Measurements from ENCODE around the gene STEAP1B.
"Not testable (repeated sequence)": the region's sequence is repeated elsewhere in the genome, so short reads cannot be mapped to it uniquely, and the experiment has no call there.

STEAP1B gene

DNA sequence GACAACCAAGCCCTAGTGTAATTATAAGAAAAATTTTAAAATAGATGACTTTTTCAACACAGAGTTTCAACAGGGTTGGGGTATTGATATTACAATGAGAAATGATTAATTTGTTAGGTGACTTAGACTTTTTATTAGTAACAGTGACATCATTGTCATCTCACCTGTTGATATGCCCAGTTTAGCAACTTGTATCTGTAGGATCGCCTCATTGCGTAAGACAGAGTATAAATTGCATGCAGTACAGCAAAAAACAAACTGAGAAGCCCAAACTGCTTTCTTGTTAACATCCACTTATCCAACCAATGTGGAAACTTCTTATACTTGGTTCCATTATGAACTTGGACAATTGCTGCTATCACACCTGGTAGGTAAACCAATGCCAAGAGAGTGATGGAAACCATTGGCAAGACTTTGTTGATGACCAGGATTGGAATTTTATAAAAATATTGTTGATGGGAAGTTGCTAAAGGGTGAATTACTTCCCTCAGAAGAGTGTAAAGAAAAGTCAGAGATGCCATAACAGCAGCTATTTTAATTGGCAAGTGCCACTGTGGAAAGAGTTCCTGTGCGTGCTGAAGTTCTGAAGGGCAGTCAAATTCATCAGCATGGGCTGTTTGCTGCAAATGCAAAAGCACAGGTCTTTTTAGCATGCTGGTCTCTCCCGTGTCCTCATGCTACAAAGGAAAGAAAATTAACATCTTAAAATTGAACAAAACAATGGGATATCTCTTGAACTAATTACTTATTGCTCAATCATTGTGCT, 6.6 kb downstream of the STEAP1B start:
- not testable (repeated sequence) for H3K9me3 ChIP-seq (ENCODE audit: low read length); H3K4me1 ChIP-seq (ENCODE audit: insufficient read depth, low read length); H3K36me3 ChIP-seq (ENCODE audit: insufficient read depth, low read length); H3K4me3 ChIP-seq (ENCODE audit: low read depth in 1 of 2, low read length in 2 of 2); H3K27me3 ChIP-seq (ENCODE audit: control insufficient read depth in 1 of 2, insufficient read depth in 2 of 2, low read length in 2 of 2); H3K27ac ChIP-seq (ENCODE audit: low read depth, low read length); H3K9ac ChIP-seq (ENCODE audit: low read length)

DNA sequence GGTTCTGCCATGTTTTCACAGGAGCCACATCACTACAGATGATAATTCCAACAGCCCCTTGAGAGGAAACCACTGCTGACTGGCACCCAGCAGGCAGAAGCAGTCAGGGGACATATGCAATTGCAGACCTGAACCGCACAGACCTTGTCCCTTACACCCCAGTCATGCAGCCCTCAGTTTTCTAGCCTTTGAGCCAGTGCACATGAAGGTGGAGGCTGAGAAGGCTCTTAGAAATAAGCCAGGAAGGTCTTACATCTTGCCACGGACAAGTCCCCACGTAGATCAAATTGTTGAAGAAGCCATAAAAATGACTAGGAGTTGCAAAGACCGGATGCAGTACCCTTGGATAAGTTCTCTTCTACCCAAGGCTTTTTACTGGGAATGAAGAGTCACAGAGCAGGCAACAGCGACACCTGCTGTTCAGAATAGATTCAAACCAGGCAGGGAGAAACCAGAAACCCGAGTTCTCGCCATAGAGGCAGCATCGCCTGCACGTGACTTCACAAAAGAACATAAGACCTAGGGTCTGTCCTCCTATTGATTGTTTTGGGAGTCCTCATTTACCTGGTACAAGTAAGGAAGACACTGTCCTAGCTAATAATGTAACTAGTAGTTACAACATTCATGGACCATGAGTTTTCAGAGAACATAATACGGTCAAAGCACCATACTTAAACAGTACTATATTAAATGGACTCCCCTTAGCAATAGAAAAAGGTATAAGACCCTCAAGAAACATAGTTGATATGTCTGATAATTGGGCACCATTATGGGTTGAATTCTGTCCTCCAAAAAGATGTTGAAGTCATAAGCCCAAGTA, 11.1 kb downstream of the STEAP1B start:
- H3K36me3 ChIP-seq (ENCODE audit: insufficient read depth, low read length): no peaks in the 10 kb centered on the region
- no peaks in the 10 kb centered on the region for H3K4me1 ChIP-seq (ENCODE audit: insufficient read depth, low read length)
- no peak overlapping the region for H3K4me3 ChIP-seq (ENCODE audit: low read depth in 1 of 2, low read length in 2 of 2)
- H3K9ac ChIP-seq (ENCODE audit: low read length): no peak overlapping the region
- H3K27me3 ChIP-seq (ENCODE audit: control insufficient read depth in 1 of 2, insufficient read depth in 2 of 2, low read length in 2 of 2): no peaks in the 10 kb centered on the region
- no peaks in the 10 kb centered on the region for H3K9me3 ChIP-seq (ENCODE audit: low read length)
- no peak overlapping the region for H3K27ac ChIP-seq (ENCODE audit: low read depth, low read length)

DNA sequence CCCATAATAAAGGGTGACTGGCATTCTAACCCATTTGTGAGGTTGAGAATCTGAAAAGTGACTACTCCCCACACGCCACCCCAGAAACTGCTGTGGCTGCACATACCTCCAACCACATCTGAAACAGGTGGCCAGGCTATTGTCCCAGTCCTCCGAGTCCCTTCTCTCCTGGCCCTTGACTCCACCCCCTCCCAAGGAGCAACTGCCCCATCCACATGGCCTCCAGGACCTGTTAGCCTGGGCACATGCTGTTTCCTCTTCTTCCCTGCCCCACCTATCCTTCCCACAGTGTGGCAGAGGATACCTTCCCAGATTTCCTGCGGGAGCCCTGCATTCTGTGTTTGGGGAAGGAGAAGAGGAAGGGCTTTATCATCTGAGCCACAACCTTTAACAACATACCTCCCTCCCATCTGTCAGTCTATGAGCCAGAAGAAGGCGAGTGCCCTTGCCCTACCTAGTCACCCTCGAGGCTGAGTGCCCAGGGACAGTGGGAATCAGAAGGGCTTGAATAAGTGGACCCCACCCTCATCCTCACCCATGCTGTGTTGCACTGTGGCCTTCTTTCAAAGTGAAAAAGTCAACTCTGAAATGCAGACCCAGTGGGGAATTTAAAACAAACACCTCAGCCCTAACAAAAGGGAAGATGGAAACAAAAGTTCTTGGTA, 11.9 kb downstream of the STEAP1B start:
- no peak overlapping the region for H3K4me3 ChIP-seq (ENCODE audit: low read depth in 1 of 2, low read length in 2 of 2)
- H3K27me3 ChIP-seq (ENCODE audit: control insufficient read depth in 1 of 2, insufficient read depth in 2 of 2, low read length in 2 of 2): no peaks in the 10 kb centered on the region
- H3K36me3 ChIP-seq (ENCODE audit: insufficient read depth, low read length): no peaks in the 10 kb centered on the region
- H3K27ac ChIP-seq (ENCODE audit: low read depth, low read length): no peak overlapping the region
- no peaks in the 10 kb centered on the region for H3K4me1 ChIP-seq (ENCODE audit: insufficient read depth, low read length)
- H3K9me3 ChIP-seq (ENCODE audit: low read length): no peaks in the 10 kb centered on the region
- H3K9ac ChIP-seq (ENCODE audit: low read length): no peak overlapping the region

DNA sequence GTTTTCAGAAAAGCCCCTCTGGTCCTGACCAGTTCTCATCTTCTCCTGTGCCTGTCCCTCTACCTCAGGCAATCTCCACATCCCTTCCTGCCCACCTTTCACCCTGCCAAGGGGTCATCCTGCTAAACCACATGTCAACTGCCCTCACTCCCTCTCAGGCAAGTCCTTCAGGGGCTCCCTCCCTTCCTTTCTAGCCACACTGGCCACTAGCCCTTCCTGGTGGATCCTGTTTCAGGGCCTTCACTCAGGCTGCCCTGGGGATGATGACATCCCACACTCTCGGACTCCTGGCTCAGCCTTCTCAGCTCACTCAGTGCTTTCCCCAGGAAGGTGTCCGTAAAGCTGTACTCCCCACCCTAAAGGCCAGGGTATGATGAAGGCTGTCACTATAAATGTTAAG, 13.4 kb downstream of the STEAP1B start:
- no peaks in the 10 kb centered on the region for H3K36me3 ChIP-seq (ENCODE audit: insufficient read depth, low read length)
- H3K27ac ChIP-seq (ENCODE audit: low read depth, low read length): no peak overlapping the region
- H3K9me3 ChIP-seq (ENCODE audit: low read length): no peaks in the 10 kb centered on the region
- H3K27me3 ChIP-seq (ENCODE audit: control insufficient read depth in 1 of 2, insufficient read depth in 2 of 2, low read length in 2 of 2): no peaks in the 10 kb centered on the region
- H3K4me3 ChIP-seq (ENCODE audit: low read depth in 1 of 2, low read length in 2 of 2): no peak overlapping the region
- no peaks in the 10 kb centered on the region for H3K4me1 ChIP-seq (ENCODE audit: insufficient read depth, low read length)
- H3K9ac ChIP-seq (ENCODE audit: low read length): no peak overlapping the region

DNA sequence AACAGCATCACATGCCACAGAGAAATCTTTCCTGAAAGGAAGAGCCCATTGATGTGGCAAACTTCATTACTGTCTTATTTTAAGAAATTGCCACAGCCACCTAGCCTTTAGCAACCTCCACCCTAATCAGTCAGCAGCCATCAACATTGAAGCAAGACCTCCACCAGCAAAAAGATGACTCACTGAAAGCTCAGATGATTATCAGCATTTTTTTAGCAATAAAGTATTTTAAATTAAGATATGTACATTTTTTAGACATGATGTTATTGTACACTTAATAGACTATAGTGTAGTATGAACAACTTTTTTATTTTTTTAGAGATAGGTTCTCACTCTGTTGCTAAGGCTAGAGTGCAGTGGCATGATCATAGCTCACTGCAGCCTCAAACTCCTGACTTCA, 14.8 kb downstream of the STEAP1B start:
- H3K9ac ChIP-seq (ENCODE audit: low read length): no peak overlapping the region
- no peaks in the 10 kb centered on the region for H3K36me3 ChIP-seq (ENCODE audit: insufficient read depth, low read length)
- H3K27me3 ChIP-seq (ENCODE audit: control insufficient read depth in 1 of 2, insufficient read depth in 2 of 2, low read length in 2 of 2): no peaks in the 10 kb centered on the region

DNA sequence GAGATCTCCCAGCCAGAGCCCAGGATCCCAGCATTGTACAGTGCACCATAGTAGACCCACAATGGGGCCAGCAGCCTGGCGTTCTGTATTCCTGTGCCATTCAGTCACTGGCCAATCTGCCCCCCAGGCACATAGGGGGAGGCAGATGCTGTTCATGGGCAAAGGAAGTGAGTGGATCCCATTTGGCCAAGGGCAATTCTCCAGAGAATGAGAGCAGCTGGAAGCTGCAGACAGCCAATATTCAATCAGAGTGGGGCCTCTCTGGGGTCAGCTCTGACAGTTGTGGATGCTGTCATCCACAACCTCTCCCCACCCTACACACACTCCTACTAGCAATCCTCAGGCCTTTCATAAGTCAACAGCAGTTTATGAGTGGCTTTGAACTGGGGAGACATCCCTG, 17.5 kb downstream of the STEAP1B start:
- no peak overlapping the region for H3K4me3 ChIP-seq (ENCODE audit: low read depth in 1 of 2, low read length in 2 of 2)
- no peaks in the 10 kb centered on the region for H3K9me3 ChIP-seq (ENCODE audit: low read length)
- no peak overlapping the region for H3K9ac ChIP-seq (ENCODE audit: low read length)
- H3K27ac ChIP-seq (ENCODE audit: low read depth, low read length): no peak overlapping the region
- no peaks in the 10 kb centered on the region for H3K36me3 ChIP-seq (ENCODE audit: insufficient read depth, low read length)
- H3K27me3 ChIP-seq (ENCODE audit: control insufficient read depth in 1 of 2, insufficient read depth in 2 of 2, low read length in 2 of 2): no peaks in the 10 kb centered on the region
- H3K4me1 ChIP-seq (ENCODE audit: insufficient read depth, low read length): no peaks in the 10 kb centered on the region

More for the DNA sequence above, 14.8 kb downstream of the STEAP1B start:
- Histone ChIP-seq H3K4me3 (ENCODE audit: low read depth in 1 of 2, low read length in 2 of 2) (no peak overlapping the region), H3K4me1 (ENCODE audit: insufficient read depth, low read length) (no peaks in the 10 kb centered on the region), H3K9me3 (ENCODE audit: low read length) (no peaks in the 10 kb centered on the region), H3K27ac (ENCODE audit: low read depth, low read length) (no peak overlapping the region)

DNA sequence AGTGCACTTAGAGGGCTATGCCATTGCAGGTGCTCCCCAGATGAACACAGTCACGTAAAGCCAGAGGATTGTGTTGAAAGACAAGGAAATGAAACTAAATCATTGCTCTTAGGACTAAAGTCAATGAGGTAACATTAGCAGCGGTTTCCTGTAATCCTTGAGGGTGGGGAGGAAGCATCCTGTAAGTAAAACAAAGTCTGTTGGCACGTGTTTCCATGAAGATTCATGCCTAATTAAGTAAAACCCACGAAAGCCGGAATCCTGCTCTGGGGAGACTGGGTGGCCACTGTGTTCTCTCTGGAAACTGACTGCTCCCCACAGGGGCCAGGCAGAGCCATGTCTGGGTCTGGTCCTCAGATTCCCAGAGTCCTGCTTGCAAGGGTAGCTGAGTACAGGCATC, 18.3 kb downstream of the STEAP1B start:
- H3K27ac ChIP-seq (ENCODE audit: low read depth, low read length): no peak overlapping the region
- H3K4me1 ChIP-seq (ENCODE audit: insufficient read depth, low read length): no peaks in the 10 kb centered on the region
- no peak overlapping the region for H3K9ac ChIP-seq (ENCODE audit: low read length)
- H3K27me3 ChIP-seq (ENCODE audit: control insufficient read depth in 1 of 2, insufficient read depth in 2 of 2, low read length in 2 of 2): no peaks in the 10 kb centered on the region
- H3K4me3 ChIP-seq (ENCODE audit: low read depth in 1 of 2, low read length in 2 of 2): no peak overlapping the region
- no peaks in the 10 kb centered on the region for H3K9me3 ChIP-seq (ENCODE audit: low read length)
- no peaks in the 10 kb centered on the region for H3K36me3 ChIP-seq (ENCODE audit: insufficient read depth, low read length)

DNA sequence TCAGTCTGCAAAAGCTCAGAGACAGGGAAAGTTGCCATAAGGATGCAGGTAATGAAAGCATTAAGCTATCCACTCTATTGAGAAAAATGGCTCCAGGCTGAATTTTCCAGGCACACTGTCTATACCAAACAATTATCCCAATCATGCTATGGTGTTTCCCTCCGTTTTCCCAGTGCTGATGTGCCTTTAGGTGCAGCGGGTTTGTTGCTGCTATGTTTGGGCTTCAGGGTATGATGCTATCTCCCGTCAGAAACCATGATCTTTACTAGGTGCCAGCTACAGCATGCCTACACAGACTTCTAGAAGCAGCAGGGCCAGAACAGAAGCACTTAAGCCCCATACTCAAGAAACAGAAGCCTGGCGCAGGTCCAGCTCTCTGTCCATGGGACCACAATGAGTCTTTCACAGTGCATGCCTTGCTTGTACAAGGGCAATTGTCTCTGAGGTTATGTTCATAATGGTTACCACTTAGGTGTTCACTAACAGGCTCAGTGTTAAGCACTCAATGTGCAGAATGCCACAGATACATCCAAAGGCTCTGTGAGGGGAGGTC, 19.4 kb downstream of the STEAP1B start:
- Histone ChIP-seq H3K9me3 (ENCODE audit: low read length) (no peaks in the 10 kb centered on the region), H3K27me3 (ENCODE audit: control insufficient read depth in 1 of 2, insufficient read depth in 2 of 2, low read length in 2 of 2) (no peaks in the 10 kb centered on the region), H3K9ac (ENCODE audit: low read length) (no peak overlapping the region), H3K27ac (ENCODE audit: low read depth, low read length) (no peak overlapping the region), H3K4me3 (ENCODE audit: low read depth in 1 of 2, low read length in 2 of 2) (no peak overlapping the region), H3K4me1 (ENCODE audit: insufficient read depth, low read length) (no peaks in the 10 kb centered on the region), H3K36me3 (ENCODE audit: insufficient read depth, low read length) (no peaks in the 10 kb centered on the region)

DNA sequence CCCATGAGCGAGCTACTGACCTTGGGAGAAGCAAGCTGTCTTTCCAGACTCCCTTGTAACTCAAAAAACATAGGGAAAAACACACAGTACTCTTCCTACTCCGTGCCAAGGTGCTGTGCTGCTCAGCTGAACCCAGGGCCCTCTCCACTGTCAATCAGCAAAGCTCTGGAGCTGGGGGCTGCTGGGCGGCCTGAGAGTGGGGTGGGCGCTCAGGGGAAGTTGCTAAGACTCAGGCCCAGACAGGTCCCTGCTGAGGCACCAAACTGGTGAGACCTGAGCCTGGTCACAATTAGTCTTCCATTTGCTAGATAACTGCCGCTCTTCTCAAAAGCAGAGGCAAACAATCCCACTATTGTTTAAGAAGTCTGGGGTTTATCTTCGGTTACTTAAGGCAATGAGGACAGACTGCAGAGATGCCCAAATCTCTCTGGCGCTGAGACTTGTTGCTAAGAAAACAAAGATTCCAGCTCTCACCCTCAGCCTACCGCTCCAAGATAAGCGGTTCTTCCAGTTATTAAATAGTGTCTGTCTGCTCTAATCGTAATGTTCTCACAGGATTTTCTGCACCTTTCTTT, 22.0 kb downstream of the STEAP1B start:
- no peak overlapping the region for H3K9ac ChIP-seq (ENCODE audit: low read length)
- no peaks in the 10 kb centered on the region for H3K4me1 ChIP-seq (ENCODE audit: insufficient read depth, low read length)
- no peak overlapping the region for H3K27ac ChIP-seq (ENCODE audit: low read depth, low read length)

DNA sequence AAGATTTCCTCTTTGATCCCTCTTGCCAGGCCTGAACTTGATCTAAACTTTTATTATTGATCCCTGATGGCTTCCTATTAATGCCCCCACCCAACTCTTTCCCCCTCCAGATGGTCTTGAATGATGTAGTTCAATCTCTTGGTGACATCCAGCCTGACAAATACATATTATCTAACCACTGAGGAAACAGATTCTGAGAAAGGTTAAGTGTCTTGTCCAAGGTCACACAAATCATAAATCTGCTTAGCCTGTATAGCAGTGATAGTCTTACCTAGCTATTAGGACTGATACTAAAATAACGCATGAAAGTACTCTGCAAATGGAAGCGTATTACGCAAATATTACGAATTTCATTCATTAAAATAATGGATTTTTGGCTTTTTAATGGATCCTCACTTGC, 22.7 kb downstream of the STEAP1B start:
- H3K4me1 ChIP-seq (ENCODE audit: insufficient read depth, low read length): no peaks in the 10 kb centered on the region
- H3K9ac ChIP-seq (ENCODE audit: low read length): no peak overlapping the region
- H3K9me3 ChIP-seq (ENCODE audit: low read length): no peaks in the 10 kb centered on the region
- no peaks in the 10 kb centered on the region for H3K36me3 ChIP-seq (ENCODE audit: insufficient read depth, low read length)
- no peaks in the 10 kb centered on the region for H3K27me3 ChIP-seq (ENCODE audit: control insufficient read depth in 1 of 2, insufficient read depth in 2 of 2, low read length in 2 of 2)
- H3K4me3 ChIP-seq (ENCODE audit: low read depth in 1 of 2, low read length in 2 of 2): no peak overlapping the region
- H3K27ac ChIP-seq (ENCODE audit: low read depth, low read length): no peak overlapping the region

More for the DNA sequence above, 22.0 kb downstream of the STEAP1B start:
- Histone ChIP-seq H3K9me3 (ENCODE audit: low read length) (no peaks in the 10 kb centered on the region), H3K27me3 (ENCODE audit: control insufficient read depth in 1 of 2, insufficient read depth in 2 of 2, low read length in 2 of 2) (no peaks in the 10 kb centered on the region), H3K36me3 (ENCODE audit: insufficient read depth, low read length) (no peaks in the 10 kb centered on the region), H3K4me3 (ENCODE audit: low read depth in 1 of 2, low read length in 2 of 2) (no peak overlapping the region)

DNA sequence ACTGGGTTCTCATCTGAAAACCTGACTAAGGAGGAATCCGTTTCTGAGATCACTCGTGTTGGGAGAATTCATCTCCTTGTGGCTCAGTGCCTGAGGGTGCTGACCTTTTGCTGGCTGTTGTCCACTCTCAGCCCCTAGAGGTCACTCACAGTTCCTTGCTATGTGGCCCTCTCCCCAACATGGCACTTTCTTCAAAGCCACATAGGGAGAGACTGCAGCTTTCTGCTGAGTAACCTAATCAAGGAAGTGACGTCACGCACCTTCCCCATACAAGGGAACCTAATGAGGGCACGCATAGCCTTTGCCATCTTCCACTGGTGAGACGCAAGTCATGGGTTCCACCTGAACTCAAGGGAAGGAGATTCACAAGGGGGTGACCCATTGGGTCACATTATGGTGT, 23.2 kb downstream of the STEAP1B start:
- Histone ChIP-seq H3K9me3 (ENCODE audit: low read length) (no peaks in the 10 kb centered on the region), H3K36me3 (ENCODE audit: insufficient read depth, low read length) (no peaks in the 10 kb centered on the region), H3K27ac (ENCODE audit: low read depth, low read length) (no peak overlapping the region), H3K9ac (ENCODE audit: low read length) (no peak overlapping the region), H3K4me3 (ENCODE audit: low read depth in 1 of 2, low read length in 2 of 2) (no peak overlapping the region), H3K4me1 (ENCODE audit: insufficient read depth, low read length) (no peaks in the 10 kb centered on the region), H3K27me3 (ENCODE audit: control insufficient read depth in 1 of 2, insufficient read depth in 2 of 2, low read length in 2 of 2) (no peaks in the 10 kb centered on the region)
